NCI-H146 (cell line): ENCODE results near the gene PIGZ.

Experiments used
- DNase-seq: peaks from one replicate; lab custom pipeline; 2025; lab: John Stamatoyannopoulos, UW

PIGZ gene

GRCh38 chr3:196981657-196982056, 13.0 kb upstream of the PIGZ start:
- no peak for DNase-seq

- DNase-seq = no peak
These were observed 10.9 kb upstream of the PIGZ start for GRCh38 chr3:196979545-196979944.

- no peak for DNase-seq
These were observed 8.3 kb upstream of the PIGZ start for GRCh38 chr3:196976941-196977340.

- DNase-seq = no peak
These were observed 6.7 kb upstream of the PIGZ start for GRCh38 chr3:196975349-196975748.

- DNase-seq = no peak
These were observed 6.0 kb upstream of the PIGZ start for GRCh38 chr3:196974661-196975060.

GRCh38 chr3:196971094-196971698, 2.6 kb upstream of the PIGZ start:
- peak; percentile 15 for DNase-seq

GRCh38 chr3:196970547-196971093, 2.0 kb upstream of the PIGZ start:
- DNase-seq = no peak

- DNase-seq = peak; percentile 69
These were observed 1.3 kb upstream of the PIGZ start for GRCh38 chr3:196969660-196970546.

GRCh38 chr3:196969134-196969659, 564 bp upstream of the PIGZ start:
- DNase-seq = peak; percentile 74

- no peak for DNase-seq
These were observed 1.0 kb downstream of the PIGZ start for GRCh38 chr3:196967412-196968232.

GRCh38 chr3:196966526-196967401, 1.9 kb downstream of the PIGZ start:
- no peak for DNase-seq

- no peak for DNase-seq
These were observed 2.8 kb downstream of the PIGZ start for GRCh38 chr3:196965804-196966173.

- no peak for DNase-seq
These were observed 3.4 kb downstream of the PIGZ start for GRCh38 chr3:196965112-196965803.

GRCh38 chr3:196963631-196963953, 5.0 kb downstream of the PIGZ start:
- DNase-seq = no peak

- DNase-seq = no peak
These were observed 5.6 kb downstream of the PIGZ start for GRCh38 chr3:196962930-196963630.

- peak; percentile 21 for DNase-seq
These were observed 6.3 kb downstream of the PIGZ start for GRCh38 chr3:196962108-196962929.

- no peak for DNase-seq
These were observed 13.8 kb downstream of the PIGZ start for GRCh38 chr3:196954832-196955231.

GRCh38 chr3:196951371-196951770, 17.3 kb downstream of the PIGZ start:
- no peak for DNase-seq

GRCh38 chr3:196949750-196950149, 18.9 kb downstream of the PIGZ start:
- DNase-seq = no peak
